HPDE6-E6E7 (cell line): ENCODE measurements around the gene FAM133A.

Experiments used
- DNase-seq: peaks from one replicate; pipeline ENCODE4 v3.0.0; 2011; ENCODE audit warnings: missing footprints; ENCODE audit errors: extremely low spot score

FAM133A gene

GRCh38 chrX:93673869-93674271 is at the start of gene FAM133A:
Gene FAM133A, plus strand, starts transcription at chrX:93674206. Its CDS starts 35,214 bp downstream, at chrX:93709420.
- no peak for DNase-seq

GRCh38 chrX:93637591-93637990 is 36.4 kb upstream of the FAM133A start:
- no peak for DNase-seq

GRCh38 chrX:93649381-93649780 is 24.6 kb upstream of the FAM133A start:
- DNase-seq, result no peak

GRCh38 chrX:93660575-93660974 is 13.4 kb upstream of the FAM133A start:
- DNase-seq, result no peak

DNA sequence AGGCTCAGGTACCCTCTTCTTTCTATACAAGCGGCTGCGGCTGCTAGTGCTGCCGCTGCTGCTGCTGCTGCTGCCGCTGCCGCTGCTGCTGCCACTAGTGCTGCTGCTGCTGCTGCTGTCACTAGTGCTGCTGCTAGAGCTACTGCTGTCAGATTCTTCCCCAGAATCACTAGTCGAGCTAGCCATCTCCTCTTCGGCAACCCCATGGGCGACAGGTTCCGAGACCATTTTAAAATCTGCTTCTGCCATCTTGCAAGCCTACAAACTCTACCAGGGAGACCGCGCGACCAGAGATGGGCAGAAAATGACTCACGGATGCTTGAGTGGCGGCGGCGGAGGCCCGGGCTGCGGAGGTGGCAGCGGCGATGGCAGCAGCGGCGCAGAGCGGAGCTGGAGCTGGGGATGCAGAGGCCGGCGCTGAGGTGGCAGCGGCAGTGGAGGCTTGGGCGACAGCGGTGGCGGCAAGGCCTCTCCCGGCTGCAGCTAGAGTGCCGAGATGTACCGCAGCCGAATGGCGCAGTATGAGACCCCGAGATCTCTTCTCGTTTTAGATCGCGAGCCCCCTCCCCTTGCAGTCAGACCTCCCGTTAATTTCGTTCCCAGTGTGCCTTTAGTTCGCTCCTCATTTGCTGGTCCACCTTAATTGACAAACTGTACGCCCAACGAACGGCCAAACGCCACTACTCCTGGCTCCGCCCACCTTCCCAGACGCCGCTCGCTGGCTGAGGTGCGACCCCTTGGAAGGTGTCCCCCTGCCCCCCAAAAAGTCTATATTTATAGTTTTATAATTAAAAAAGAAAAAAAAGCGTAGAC is 744 bp upstream of the FAM133A start, which contains the start of gene NAP1L3:
TSS of gene NAP1L3 (minus strand) at position 523 of the 813 bp plus-strand sequence. CDS start at position 249, 274 bp downstream.
- DNase-seq, result no peak

- no peak for DNase-seq
Observed at GRCh38 chrX:93695981-93696380, 22.0 kb downstream of the FAM133A start.

- no peak for DNase-seq
Observed at GRCh38 chrX:93703701-93704100, 29.7 kb downstream of the FAM133A start.

- DNase-seq, result no peak
Observed at GRCh38 chrX:93711076-93711475, 37.1 kb downstream of the FAM133A start.

GRCh38 chrX:93741811-93742210 is 67.8 kb downstream of the FAM133A start:
- DNase-seq, result no peak

DNA sequence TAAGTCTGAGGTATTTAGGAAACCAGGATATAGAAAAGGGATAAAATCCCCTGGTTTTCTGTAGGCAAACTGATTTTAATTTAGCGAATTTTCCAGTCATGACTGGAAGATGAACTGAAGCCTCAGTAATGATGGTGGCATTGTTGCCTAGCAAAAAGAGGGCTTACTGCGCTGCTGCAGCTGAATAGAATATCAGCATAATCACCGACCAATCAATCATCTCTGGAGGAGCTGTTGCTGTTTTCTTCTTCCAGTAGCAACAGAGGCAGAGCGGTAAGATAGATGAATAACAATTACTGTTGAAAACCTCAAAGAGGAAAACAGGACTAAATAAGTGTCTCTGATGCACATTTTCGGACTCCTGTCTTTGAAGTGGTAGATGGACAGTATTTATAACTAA is 86.2 kb downstream of the FAM133A start:
- no peak for DNase-seq
